Measurements from ENCODE around the gene TMEM184C.

The TMEM184C gene

DNA sequence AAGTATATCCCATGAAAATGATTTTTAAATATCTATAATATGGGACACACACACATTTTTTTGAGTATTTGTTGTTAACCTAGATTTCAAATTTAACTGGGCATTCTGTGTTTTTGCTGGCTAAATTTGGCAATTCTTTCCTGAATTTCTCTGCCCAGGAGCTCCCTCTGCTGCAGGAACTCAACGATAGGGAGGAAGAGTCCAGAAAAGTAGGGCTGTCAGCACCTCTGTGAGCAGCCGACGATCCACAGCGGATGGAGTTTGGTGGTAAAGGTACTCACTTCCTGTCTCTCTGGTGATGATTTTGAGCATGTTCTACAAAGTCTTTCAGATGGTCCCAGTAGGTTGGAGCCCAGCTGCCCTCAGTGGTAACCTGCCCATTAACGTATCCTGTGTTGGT lies 23.1 kb upstream of the TMEM184C start:
- Mint-ChIP-seq H3K4me1 (peaks cover 21% of the 10 kb centered on the region), H3K27me3 (ENCODE audit: low read depth, poor library complexity) (peaks cover 6% of the 10 kb centered on the region), H3K4me3 (no peak overlapping the region), H3K27ac (no peak overlapping the region), H3K9me3 (peaks cover 3% of the 10 kb centered on the region), H3K36me3 (ENCODE audit: low read depth) (no peaks in the 10 kb centered on the region)
- TF ChIP-seq, protein P1, sequence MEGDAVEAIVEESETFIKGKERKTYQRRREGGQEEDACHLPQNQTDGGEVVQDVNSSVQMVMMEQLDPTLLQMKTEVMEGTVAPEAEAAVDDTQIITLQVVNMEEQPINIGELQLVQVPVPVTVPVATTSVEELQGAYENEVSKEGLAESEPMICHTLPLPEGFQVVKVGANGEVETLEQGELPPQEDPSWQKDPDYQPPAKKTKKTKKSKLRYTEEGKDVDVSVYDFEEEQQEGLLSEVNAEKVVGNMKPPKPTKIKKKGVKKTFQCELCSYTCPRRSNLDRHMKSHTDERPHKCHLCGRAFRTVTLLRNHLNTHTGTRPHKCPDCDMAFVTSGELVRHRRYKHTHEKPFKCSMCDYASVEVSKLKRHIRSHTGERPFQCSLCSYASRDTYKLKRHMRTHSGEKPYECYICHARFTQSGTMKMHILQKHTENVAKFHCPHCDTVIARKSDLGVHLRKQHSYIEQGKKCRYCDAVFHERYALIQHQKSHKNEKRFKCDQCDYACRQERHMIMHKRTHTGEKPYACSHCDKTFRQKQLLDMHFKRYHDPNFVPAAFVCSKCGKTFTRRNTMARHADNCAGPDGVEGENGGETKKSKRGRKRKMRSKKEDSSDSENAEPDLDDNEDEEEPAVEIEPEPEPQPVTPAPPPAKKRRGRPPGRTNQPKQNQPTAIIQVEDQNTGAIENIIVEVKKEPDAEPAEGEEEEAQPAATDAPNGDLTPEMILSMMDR (IDR thresholded peaks at IDR 0.05): no peak
- DNase-seq: no peak

- Mint-ChIP-seq H3K27ac (no peak overlapping the region), H3K36me3 (ENCODE audit: low read depth) (no peaks in the 10 kb centered on the region), H3K4me3 (no peak overlapping the region), H3K4me1 (peaks cover 17% of the 10 kb centered on the region), H3K27me3 (ENCODE audit: low read depth, poor library complexity) (peaks cover 6% of the 10 kb centered on the region), H3K9me3 (peaks cover 3% of the 10 kb centered on the region)
- TF ChIP-seq, protein P1 (IDR thresholded peaks at IDR 0.05): no peak
- no peak for DNase-seq
Measured at GRCh38 chr4:147594578-147594977, 22.6 kb upstream of the TMEM184C start.

- Mint-ChIP-seq H3K27me3 (ENCODE audit: low read depth, poor library complexity) (peaks cover 6% of the 10 kb centered on the region), H3K4me3 (no peak overlapping the region), H3K4me1 (peaks cover 4% of the 10 kb centered on the region), H3K9me3 (peaks cover 3% of the 10 kb centered on the region), H3K27ac (no peak overlapping the region), H3K36me3 (ENCODE audit: low read depth) (no peaks in the 10 kb centered on the region)
- TF ChIP-seq, protein P1 (IDR thresholded peaks at IDR 0.05): no peak
- no peak for DNase-seq
Measured at GRCh38 chr4:147596377-147596776, 20.8 kb upstream of the TMEM184C start.

- H3K4me3 Mint-ChIP-seq: no peak overlapping the region
- no peak for DNase-seq
- peaks cover 6% of the 10 kb centered on the region for H3K27me3 Mint-ChIP-seq (ENCODE audit: low read depth, poor library complexity)
- peaks cover 4% of the 10 kb centered on the region for H3K4me1 Mint-ChIP-seq
- H3K9me3 Mint-ChIP-seq: peaks cover 3% of the 10 kb centered on the region
- H3K36me3 Mint-ChIP-seq (ENCODE audit: low read depth): no peaks in the 10 kb centered on the region
- TF ChIP-seq, protein P1 (IDR thresholded peaks at IDR 0.05): no peak
- H3K27ac Mint-ChIP-seq: no peak overlapping the region
Measured at GRCh38 chr4:147596981-147597380, 20.2 kb upstream of the TMEM184C start.

- TF ChIP-seq, protein P1 (IDR thresholded peaks at IDR 0.05): no peak
- Mint-ChIP-seq H3K9me3 (peaks cover 3% of the 10 kb centered on the region), H3K4me1 (peaks cover 4% of the 10 kb centered on the region), H3K27ac (no peak overlapping the region), H3K27me3 (ENCODE audit: low read depth, poor library complexity) (peaks cover 6% of the 10 kb centered on the region), H3K36me3 (ENCODE audit: low read depth) (no peaks in the 10 kb centered on the region), H3K4me3 (no peak overlapping the region)
- DNase-seq: no peak
Measured at GRCh38 chr4:147597561-147597960, 19.6 kb upstream of the TMEM184C start.

GRCh38 chr4:147599206-147599605 lies 18.0 kb upstream of the TMEM184C start:
- H3K9me3 Mint-ChIP-seq: no peaks in the 10 kb centered on the region
- H3K4me3 Mint-ChIP-seq: no peak overlapping the region
- no peak overlapping the region for H3K27ac Mint-ChIP-seq
- DNase-seq: no peak
- TF ChIP-seq, protein P1 (IDR thresholded peaks at IDR 0.05): no peak
- peaks cover 4% of the 10 kb centered on the region for H3K4me1 Mint-ChIP-seq
- no peaks in the 10 kb centered on the region for H3K36me3 Mint-ChIP-seq (ENCODE audit: low read depth)
- peaks cover 8% of the 10 kb centered on the region for H3K27me3 Mint-ChIP-seq (ENCODE audit: low read depth, poor library complexity)
